Kidney tubule cell (primary cell): ENCODE measurements around the gene PKP4.
A peak's percentile ranks its signal among the peaks of the same experiment; 100 is the strongest.

Experiments used
- DNase-seq: peaks from one replicate; pipeline ENCODE4 v3.0.0-alpha.2; 2018; ENCODE audit warnings: low spot score

Gene PKP4

GRCh38 chr2:158600155-158600802 is 143.5 kb downstream of the PKP4 start:
- peak; percentile 92 for DNase-seq

- no peak for DNase-seq
Observed at GRCh38 chr2:158602027-158602426, 145.3 kb downstream of the PKP4 start.

GRCh38 chr2:158603205-158603604 is 146.5 kb downstream of the PKP4 start:
- DNase-seq, result no peak

- DNase-seq, result no peak
Observed at GRCh38 chr2:158603986-158604385, 147.2 kb downstream of the PKP4 start.

GRCh38 chr2:158610059-158610458 is 153.3 kb downstream of the PKP4 start:
- DNase-seq, result no peak

- no peak for DNase-seq
Observed at GRCh38 chr2:158616480-158617000, 159.8 kb downstream of the PKP4 start.

GRCh38 chr2:158618891-158619490 is 162.2 kb downstream of the PKP4 start:
- peak; percentile 3 for DNase-seq

GRCh38 chr2:158619496-158619895 is 162.7 kb downstream of the PKP4 start:
- DNase-seq, result peak; percentile 70

GRCh38 chr2:158620656-158621055 is 163.9 kb downstream of the PKP4 start:
- no peak for DNase-seq

- DNase-seq, result no peak
Observed at GRCh38 chr2:158624071-158624667, 167.4 kb downstream of the PKP4 start.

GRCh38 chr2:158624961-158625360 is 168.2 kb downstream of the PKP4 start:
- no peak for DNase-seq

- no peak for DNase-seq
Observed at GRCh38 chr2:158629116-158629515, 172.4 kb downstream of the PKP4 start.

- no peak for DNase-seq
Observed at GRCh38 chr2:158633261-158633660, 176.5 kb downstream of the PKP4 start.

- DNase-seq, result no peak
Observed at GRCh38 chr2:158634627-158635026, 177.9 kb downstream of the PKP4 start.

- DNase-seq, result no peak
Observed at GRCh38 chr2:158635961-158636601, 179.3 kb downstream of the PKP4 start.

- peak; percentile 4 for DNase-seq
Observed at GRCh38 chr2:158637357-158637756, 180.6 kb downstream of the PKP4 start.

GRCh38 chr2:158644139-158644538 is 187.4 kb downstream of the PKP4 start:
- DNase-seq, result peak; percentile 30

- no peak for DNase-seq
Observed at GRCh38 chr2:158645299-158645698, 188.5 kb downstream of the PKP4 start.

GRCh38 chr2:158647436-158648231 is 190.9 kb downstream of the PKP4 start:
- DNase-seq, result no peak

- DNase-seq, result no peak
Observed at GRCh38 chr2:158649846-158650245, 193.1 kb downstream of the PKP4 start.

- DNase-seq, result no peak
Observed at GRCh38 chr2:158650646-158651357, 194.1 kb downstream of the PKP4 start.
